ENCODE measurements around the gene ELANE.

- no peak for TF ChIP-seq POLR2A (IDR thresholded peaks at IDR 0.05; ENCODE audit: low read depth, low read length)
- TF ChIP-seq POLR2AphosphoS5 (IDR thresholded peaks at IDR 0.05; ENCODE audit: low read depth, low read length): no peak
- TF ChIP-seq TAF1 (IDR thresholded peaks at IDR 0.05; ENCODE audit: low read depth, low read length): no peak
These were observed 48.4 kb downstream of the ELANE start for GRCh38 chr19:900302-901111.

Measured in GM12891 (cell line).